Measurements from ENCODE around the gene KCNC2. TPM values are rescaled to one million over a fixed set of nuclear protein-coding genes. Genes with fewer than 3 reads are reported as not detected.
A peak's percentile ranks its signal among the peaks of the same experiment; 100 is the strongest.

KCNC2 gene
- polyA plus RNA-seq, 4 donors = 0.12 TPM; not detected in 2

GRCh38 chr12:75208856-75209811, 505 bp downstream of the KCNC2 start:
- Histone ChIP-seq H3K4me3 (ENCODE audit: low read depth in 1 of 3, low read length in 3 of 3) (peak overlapping the region in 1 of 3 donors; percentile 13), H3K9me3 (ENCODE audit: control insufficient read depth in 2 of 2, insufficient read depth in 1 of 2, low read depth in 1 of 2, low read length in 1 of 2) (no peaks in the 10 kb centered on the region), H3K27me3 (ENCODE audit: control insufficient read depth in 3 of 3, insufficient read depth in 3 of 3, low read length in 3 of 3) (peaks cover 0 to 40% (median 27%) of the 10 kb centered on the region in 3 donors), H3K36me3 (ENCODE audit: control insufficient read depth in 3 of 3, insufficient read depth in 2 of 3, low read depth in 1 of 3, low read length in 3 of 3) (no peaks in the 10 kb centered on the region), H3K4me1 (ENCODE audit: control insufficient read depth in 3 of 3, insufficient read depth in 2 of 3, low read depth in 1 of 3, low read length in 2 of 3) (no peaks in the 10 kb centered on the region), H3K27ac (ENCODE audit: low read depth in 1 of 3, low read length in 2 of 3) (no peak overlapping the region)
- no peak for FAIRE-seq
- WGBS, 3 donors = 4 to 15% (median 13%) methylated on average over 48 to 50 of the region's 50 CpGs
- DNase-seq = peak in 1 of 2 donors; percentile 52

- no peak overlapping the region for H3K4me3 ChIP-seq (ENCODE audit: low read depth in 1 of 3, low read length in 3 of 3)
- DNase-seq (no peak), FAIRE-seq (no peak)
- peaks cover 0 to 40% (median 27%) of the 10 kb centered on the region in 3 donors for H3K27me3 ChIP-seq (ENCODE audit: control insufficient read depth in 3 of 3, insufficient read depth in 3 of 3, low read length in 3 of 3)
- no peaks in the 10 kb centered on the region for H3K9me3 ChIP-seq (ENCODE audit: control insufficient read depth in 2 of 2, insufficient read depth in 1 of 2, low read depth in 1 of 2, low read length in 1 of 2)
- H3K4me1 ChIP-seq (ENCODE audit: control insufficient read depth in 3 of 3, insufficient read depth in 2 of 3, low read depth in 1 of 3, low read length in 2 of 3) = no peaks in the 10 kb centered on the region
- no peak overlapping the region for H3K27ac ChIP-seq (ENCODE audit: low read depth in 1 of 3, low read length in 2 of 3)
- WGBS, 3 donors = 8 to 30% (median 29%) methylated on average over 70 to 78 of the region's 78 CpGs
- H3K36me3 ChIP-seq (ENCODE audit: control insufficient read depth in 3 of 3, insufficient read depth in 2 of 3, low read depth in 1 of 3, low read length in 3 of 3) = no peaks in the 10 kb centered on the region
Observed at GRCh38 chr12:75207338-75208083, 2.1 kb downstream of the KCNC2 start.

- Histone ChIP-seq H3K27me3 (ENCODE audit: control insufficient read depth in 3 of 3, insufficient read depth in 3 of 3, low read length in 3 of 3) (peaks cover 0 to 40% (median 27%) of the 10 kb centered on the region in 3 donors), H3K36me3 (ENCODE audit: control insufficient read depth in 3 of 3, insufficient read depth in 2 of 3, low read depth in 1 of 3, low read length in 3 of 3) (no peaks in the 10 kb centered on the region), H3K9me3 (ENCODE audit: control insufficient read depth in 2 of 2, insufficient read depth in 1 of 2, low read depth in 1 of 2, low read length in 1 of 2) (no peaks in the 10 kb centered on the region), H3K4me1 (ENCODE audit: control insufficient read depth in 3 of 3, insufficient read depth in 2 of 3, low read depth in 1 of 3, low read length in 2 of 3) (no peaks in the 10 kb centered on the region), H3K27ac (ENCODE audit: low read depth in 1 of 3, low read length in 2 of 3) (no peak overlapping the region), H3K4me3 (ENCODE audit: low read depth in 1 of 3, low read length in 3 of 3) (no peak overlapping the region)
- FAIRE-seq = no peak
- no peak for DNase-seq
- 66 to 74% (median 74%) methylated on average over 1 of the region's 1 CpG for WGBS, 3 donors
Observed at GRCh38 chr12:75205558-75205957, 4.1 kb downstream of the KCNC2 start.

- Histone ChIP-seq H3K4me1 (ENCODE audit: control insufficient read depth in 3 of 3, insufficient read depth in 2 of 3, low read depth in 1 of 3, low read length in 2 of 3) (no peaks in the 10 kb centered on the region), H3K9me3 (ENCODE audit: control insufficient read depth in 2 of 2, insufficient read depth in 1 of 2, low read depth in 1 of 2, low read length in 1 of 2) (no peaks in the 10 kb centered on the region), H3K27me3 (ENCODE audit: control insufficient read depth in 3 of 3, insufficient read depth in 3 of 3, low read length in 3 of 3) (no peaks in the 10 kb centered on the region), H3K27ac (ENCODE audit: low read depth in 1 of 3, low read length in 2 of 3) (no peak overlapping the region), H3K4me3 (ENCODE audit: low read depth in 1 of 3, low read length in 3 of 3) (no peak overlapping the region), H3K36me3 (ENCODE audit: control insufficient read depth in 3 of 3, insufficient read depth in 2 of 3, low read depth in 1 of 3, low read length in 3 of 3) (no peaks in the 10 kb centered on the region)
- FAIRE-seq = no peak
- no peak for DNase-seq
Observed at GRCh38 chr12:75196865-75197264, 12.8 kb downstream of the KCNC2 start.

GRCh38 chr12:75196408-75196807, 13.2 kb downstream of the KCNC2 start:
- Histone ChIP-seq H3K36me3 (ENCODE audit: control insufficient read depth in 3 of 3, insufficient read depth in 2 of 3, low read depth in 1 of 3, low read length in 3 of 3) (no peaks in the 10 kb centered on the region), H3K9me3 (ENCODE audit: control insufficient read depth in 2 of 2, insufficient read depth in 1 of 2, low read depth in 1 of 2, low read length in 1 of 2) (no peaks in the 10 kb centered on the region), H3K27me3 (ENCODE audit: control insufficient read depth in 3 of 3, insufficient read depth in 3 of 3, low read length in 3 of 3) (no peaks in the 10 kb centered on the region), H3K27ac (ENCODE audit: low read depth in 1 of 3, low read length in 2 of 3) (no peak overlapping the region), H3K4me3 (ENCODE audit: low read depth in 1 of 3, low read length in 3 of 3) (no peak overlapping the region), H3K4me1 (ENCODE audit: control insufficient read depth in 3 of 3, insufficient read depth in 2 of 3, low read depth in 1 of 3, low read length in 2 of 3) (no peaks in the 10 kb centered on the region)
- WGBS, 3 donors = 75 to 86% (median 77%) methylated on average over 3 of the region's 3 CpGs
- FAIRE-seq (no peak), DNase-seq (no peak)

GRCh38 chr12:75194250-75194649, 15.4 kb downstream of the KCNC2 start:
- no peaks in the 10 kb centered on the region for H3K4me1 ChIP-seq (ENCODE audit: control insufficient read depth in 3 of 3, insufficient read depth in 2 of 3, low read depth in 1 of 3, low read length in 2 of 3)
- H3K4me3 ChIP-seq (ENCODE audit: low read depth in 1 of 3, low read length in 3 of 3) = no peak overlapping the region
- no peak overlapping the region for H3K27ac ChIP-seq (ENCODE audit: low read depth in 1 of 3, low read length in 2 of 3)
- 67 to 81% (median 68%) methylated on average over 3 of the region's 3 CpGs for WGBS, 3 donors
- H3K27me3 ChIP-seq (ENCODE audit: control insufficient read depth in 3 of 3, insufficient read depth in 3 of 3, low read length in 3 of 3) = no peaks in the 10 kb centered on the region
- no peaks in the 10 kb centered on the region for H3K9me3 ChIP-seq (ENCODE audit: control insufficient read depth in 2 of 2, insufficient read depth in 1 of 2, low read depth in 1 of 2, low read length in 1 of 2)
- DNase-seq = no peak
- no peaks in the 10 kb centered on the region for H3K36me3 ChIP-seq (ENCODE audit: control insufficient read depth in 3 of 3, insufficient read depth in 2 of 3, low read depth in 1 of 3, low read length in 3 of 3)
- no peak for FAIRE-seq

- FAIRE-seq (no peak), DNase-seq (no peak)
- Histone ChIP-seq H3K9me3 (ENCODE audit: control insufficient read depth in 2 of 2, insufficient read depth in 1 of 2, low read depth in 1 of 2, low read length in 1 of 2) (no peaks in the 10 kb centered on the region), H3K36me3 (ENCODE audit: control insufficient read depth in 3 of 3, insufficient read depth in 2 of 3, low read depth in 1 of 3, low read length in 3 of 3) (no peaks in the 10 kb centered on the region), H3K27me3 (ENCODE audit: control insufficient read depth in 3 of 3, insufficient read depth in 3 of 3, low read length in 3 of 3) (no peaks in the 10 kb centered on the region), H3K4me1 (ENCODE audit: control insufficient read depth in 3 of 3, insufficient read depth in 2 of 3, low read depth in 1 of 3, low read length in 2 of 3) (no peaks in the 10 kb centered on the region), H3K4me3 (ENCODE audit: low read depth in 1 of 3, low read length in 3 of 3) (no peak overlapping the region), H3K27ac (ENCODE audit: low read depth in 1 of 3, low read length in 2 of 3) (no peak overlapping the region)
- WGBS, 3 donors = 79 to 93% (median 83%) methylated on average over 9 of the region's 9 CpGs
Observed at GRCh38 chr12:75192196-75192595, 17.4 kb downstream of the KCNC2 start.

- no peaks in the 10 kb centered on the region for H3K9me3 ChIP-seq (ENCODE audit: control insufficient read depth in 2 of 2, insufficient read depth in 1 of 2, low read depth in 1 of 2, low read length in 1 of 2)
- no peaks in the 10 kb centered on the region for H3K27me3 ChIP-seq (ENCODE audit: control insufficient read depth in 3 of 3, insufficient read depth in 3 of 3, low read length in 3 of 3)
- FAIRE-seq (peak; percentile 85), DNase-seq (no peak)
- no peak overlapping the region for H3K4me3 ChIP-seq (ENCODE audit: low read depth in 1 of 3, low read length in 3 of 3)
- H3K36me3 ChIP-seq (ENCODE audit: control insufficient read depth in 3 of 3, insufficient read depth in 2 of 3, low read depth in 1 of 3, low read length in 3 of 3) = no peaks in the 10 kb centered on the region
- no peak overlapping the region for H3K27ac ChIP-seq (ENCODE audit: low read depth in 1 of 3, low read length in 2 of 3)
- H3K4me1 ChIP-seq (ENCODE audit: control insufficient read depth in 3 of 3, insufficient read depth in 2 of 3, low read depth in 1 of 3, low read length in 2 of 3) = no peaks in the 10 kb centered on the region
Observed at GRCh38 chr12:75190846-75191245, 18.8 kb downstream of the KCNC2 start.

Data from small intestine (tissue), 7 donors.